Kidney (tissue), 14 donors: ENCODE data around the gene YAF2. TPM values are rescaled to one million over a fixed set of nuclear protein-coding genes. Genes with fewer than 3 reads are reported as not detected.

Source experiments
- DNase-seq, 5 donors: peaks; one replicate each; pipeline ENCODE4 v3.0.0-alpha.2; 2013 to 2020
- FAIRE-seq: peaks from 2 replicates; lab custom pipeline; 2012; peaks lifted over from hg19 to GRCh38; lab: Jason Lieb, UNC
- H3K27ac ChIP-seq, 2 donors: one replicate each; pipeline ENCODE4 v1.7.0; 2013; ENCODE audit warnings: low read depth in 2 of 2, low read length in 2 of 2, inconsistent platforms in 1 of 2
- H3K27me3 ChIP-seq: one replicate; pipeline ENCODE4 v1.7.1; 2013; ENCODE audit warnings: low read length, inconsistent platforms; ENCODE audit not compliant: control insufficient read depth, insufficient read depth
- H3K36me3 ChIP-seq, 3 donors: one replicate each; pipeline versions ENCODE4 v1.7.0 to v1.7.1; 2013; ENCODE audit warnings: low read length in 3 of 3, control low read depth in 1 of 3, inconsistent platforms in 1 of 3; ENCODE audit not compliant: insufficient read depth in 3 of 3, control insufficient read depth in 2 of 3
- H3K4me1 ChIP-seq, 3 donors: one replicate each; pipeline versions ENCODE4 v1.7.0 to v1.7.1; 2013; ENCODE audit warnings: low read length in 3 of 3, inconsistent platforms in 1 of 3, low read depth in 1 of 3; ENCODE audit not compliant: control insufficient read depth in 2 of 3, insufficient read depth in 2 of 3
- H3K4me3 ChIP-seq, 3 donors: one replicate each; pipeline versions ENCODE4 v1.7.0 to v1.8.1; 2013; ENCODE audit warnings: low read length in 3 of 3, control low read depth in 1 of 3, inconsistent platforms in 1 of 3
- H3K9ac ChIP-seq, 3 donors: one replicate each; pipeline versions ENCODE4 v1.7.0 to v1.7.1; 2013; ENCODE audit warnings: low read length in 3 of 3, control low read depth in 1 of 3, inconsistent platforms in 1 of 3
- H3K9me3 ChIP-seq, 3 donors: one replicate each; pipeline versions ENCODE4 v1.7.0 to v1.7.1; 2013; ENCODE audit warnings: low read length in 3 of 3, control low read depth in 1 of 3, inconsistent platforms in 1 of 3; ENCODE audit not compliant: control insufficient read depth in 2 of 3, insufficient read depth in 1 of 3
- intact Hi-C: fragments of 100-400 bp; cut with DNase I; formaldehyde crosslinking; loops from one replicate; pipeline ENCODE4 v1.11.1; 2022
- polyA plus RNA-seq: library from polyadenylated mRNA; stranded (reverse); fragments of 350-450 nt; fragmentation: Illumina TruSeq; extraction: RNeasy Lipid Tissue Mini Kit (QIAGEN cat#74804); gene quantifications from one replicate; pipeline ENCODE4 v1.2.3, GENCODE V29; 2014; ENCODE audit warnings: low read depth, low replicate concordance; ENCODE audit not compliant: insufficient read depth
- total RNA-seq: library from RNA; stranded (reverse); fragmentation: NEBNext Ultra II Directional; extraction: Animal tissue kit (Norgen Biotek cat#: 25700); gene quantifications from one replicate; pipeline ENCODE4 v1.2.1, GENCODE V29; 2021
- TF ChIP-seq, protein P1 (sequence below): IDR thresholded peaks from 3 replicates; pipeline ENCODE4 v1.5.1; 2012; ENCODE audit warnings: mild to moderate bottlenecking, moderate library complexity, borderline replicate concordance; ENCODE audit not compliant: insufficient read depth; ENCODE audit errors: extremely low read depth
- donor health status: control.
- donor health status: control.
- donor health status: control.
- donor health status: control.
- donor health status: control.
- donor health status: DM: yes; HTN: yes; CAD: no.
- donor health status: Normal renal cell carcinoma (clear cell type).

Gene YAF2
- total and polyA plus RNA-seq, 2 donors from 2014 or later = 15.0 to 32.0 TPM

DNA sequence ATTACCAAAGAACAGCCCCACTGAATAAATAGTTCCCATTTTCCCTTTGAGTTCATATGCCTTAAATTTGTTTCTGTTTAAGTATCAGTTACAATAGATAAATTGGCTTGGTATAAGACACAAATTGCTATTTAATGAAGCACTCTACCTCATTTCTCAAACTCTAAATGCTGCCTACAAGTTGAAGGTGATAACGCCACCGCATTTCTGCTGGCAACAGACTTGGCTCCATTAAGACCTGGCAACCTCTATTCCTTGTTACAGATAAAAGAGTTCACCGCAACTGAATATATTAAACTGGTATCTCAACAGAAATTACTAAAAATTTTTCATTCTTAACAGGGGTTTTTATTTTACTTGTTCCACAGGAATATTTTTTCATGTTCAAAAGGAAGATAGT, 129.0 kb downstream of the YAF2 start:
- intact Hi-C loops = no loop called here
- Histone ChIP-seq H3K9me3 (no peaks in the 10 kb centered on the region), H3K36me3 (peaks cover 0 to 2% (median 0%) of the 10 kb centered on the region in 3 donors), H3K4me1 (peaks cover 0 to 8% (median 2%) of the 10 kb centered on the region in 3 donors), H3K4me3 (no peak overlapping the region), H3K27me3 (no peaks in the 10 kb centered on the region), H3K9ac (no peak overlapping the region), H3K27ac (no peak overlapping the region)
- DNase-seq (no peak), FAIRE-seq (no peak)
- TF ChIP-seq, protein P1, sequence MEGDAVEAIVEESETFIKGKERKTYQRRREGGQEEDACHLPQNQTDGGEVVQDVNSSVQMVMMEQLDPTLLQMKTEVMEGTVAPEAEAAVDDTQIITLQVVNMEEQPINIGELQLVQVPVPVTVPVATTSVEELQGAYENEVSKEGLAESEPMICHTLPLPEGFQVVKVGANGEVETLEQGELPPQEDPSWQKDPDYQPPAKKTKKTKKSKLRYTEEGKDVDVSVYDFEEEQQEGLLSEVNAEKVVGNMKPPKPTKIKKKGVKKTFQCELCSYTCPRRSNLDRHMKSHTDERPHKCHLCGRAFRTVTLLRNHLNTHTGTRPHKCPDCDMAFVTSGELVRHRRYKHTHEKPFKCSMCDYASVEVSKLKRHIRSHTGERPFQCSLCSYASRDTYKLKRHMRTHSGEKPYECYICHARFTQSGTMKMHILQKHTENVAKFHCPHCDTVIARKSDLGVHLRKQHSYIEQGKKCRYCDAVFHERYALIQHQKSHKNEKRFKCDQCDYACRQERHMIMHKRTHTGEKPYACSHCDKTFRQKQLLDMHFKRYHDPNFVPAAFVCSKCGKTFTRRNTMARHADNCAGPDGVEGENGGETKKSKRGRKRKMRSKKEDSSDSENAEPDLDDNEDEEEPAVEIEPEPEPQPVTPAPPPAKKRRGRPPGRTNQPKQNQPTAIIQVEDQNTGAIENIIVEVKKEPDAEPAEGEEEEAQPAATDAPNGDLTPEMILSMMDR = no peak

Other genes starting within 250 kb of the YAF2 start
- 13.4 TPM for gene GXYLT1, start 93.4 kb downstream of the YAF2 start, total RNA-seq
- gene GXYLT1, start 93.4 kb downstream of the YAF2 start, polyA plus RNA-seq = 3.2 TPM
- gene ZCRB1, start 87.8 kb upstream of the YAF2 start, total RNA-seq = 45.6 TPM
- 87.5 TPM for gene ZCRB1, start 87.8 kb upstream of the YAF2 start, polyA plus RNA-seq
- gene PPHLN1, start 87.9 kb upstream of the YAF2 start, total RNA-seq = 51.9 TPM
- gene PPHLN1, start 87.9 kb upstream of the YAF2 start, polyA plus RNA-seq = 32.0 TPM